IMR-90 (cell line): ENCODE results near the gene DCTN5.
A peak's percentile ranks its signal among the peaks of the same experiment; 100 is the strongest.

Experiments
- BHLHE40 ChIP-seq: fragments of 150-350 bp; IDR thresholded peaks from 2 replicates; pipeline ENCODE4 v1.6.1; 2016; ENCODE audit warnings: mild to moderate bottlenecking, low read depth, low read length
- CEBPB ChIP-seq: IDR thresholded peaks from 2 replicates; pipeline ENCODE4 v1.6.1; 2012; ENCODE audit warnings: low read depth, low read length, improper control_type of control experiment
- CHD1 ChIP-seq: IDR thresholded peaks from 2 replicates; pipeline ENCODE4 v1.6.1; 2012; ENCODE audit warnings: low read depth, low read length, improper control_type of control experiment
- FOS ChIP-seq: fragments of 150-350 bp; IDR thresholded peaks from 2 replicates; pipeline ENCODE4 v1.6.1; 2016; ENCODE audit warnings: low read depth, low read length
- NFE2L2 ChIP-seq: fragments of 150-350 bp; IDR thresholded peaks from 2 replicates; pipeline ENCODE4 v1.6.1; 2016; ENCODE audit warnings: low read depth, mild to moderate bottlenecking, low read length
- POLR2A ChIP-seq: IDR thresholded peaks from 2 replicates; pipeline ENCODE4 v1.6.1; 2012; ENCODE audit warnings: mild to moderate bottlenecking, low read depth, low read length
- RFX5 ChIP-seq: IDR thresholded peaks from 2 replicates; pipeline ENCODE4 v1.8.0; 2012; ENCODE audit warnings: low read depth, mild to moderate bottlenecking, low read length, moderate library complexity
- SMC3 ChIP-seq: fragments of 150-350 bp; IDR thresholded peaks from 2 replicates; pipeline ENCODE4 v1.6.1; 2016; ENCODE audit warnings: low read depth, mild to moderate bottlenecking, antibody characterized with exemption, low read length, moderate library complexity
- USF2 ChIP-seq: fragments of 150-350 bp; IDR thresholded peaks from 2 replicates; pipeline ENCODE4 v1.6.1; 2017; ENCODE audit warnings: mild to moderate bottlenecking, antibody characterized with exemption, low read length, low read depth
- TF ChIP-seq, protein P1 (sequence below): conservative IDR thresholded peaks from 2 replicates; pipeline ENCODE4 v1.5.1; 2012; ENCODE audit warnings: mild to moderate bottlenecking, low read depth, low read length, improper control_type of control experiment

GRCh38 chr16:23640931-23641765 lies at the start of gene DCTN5, which contains the start of gene PALB2:
- TF ChIP-seq, protein P1, sequence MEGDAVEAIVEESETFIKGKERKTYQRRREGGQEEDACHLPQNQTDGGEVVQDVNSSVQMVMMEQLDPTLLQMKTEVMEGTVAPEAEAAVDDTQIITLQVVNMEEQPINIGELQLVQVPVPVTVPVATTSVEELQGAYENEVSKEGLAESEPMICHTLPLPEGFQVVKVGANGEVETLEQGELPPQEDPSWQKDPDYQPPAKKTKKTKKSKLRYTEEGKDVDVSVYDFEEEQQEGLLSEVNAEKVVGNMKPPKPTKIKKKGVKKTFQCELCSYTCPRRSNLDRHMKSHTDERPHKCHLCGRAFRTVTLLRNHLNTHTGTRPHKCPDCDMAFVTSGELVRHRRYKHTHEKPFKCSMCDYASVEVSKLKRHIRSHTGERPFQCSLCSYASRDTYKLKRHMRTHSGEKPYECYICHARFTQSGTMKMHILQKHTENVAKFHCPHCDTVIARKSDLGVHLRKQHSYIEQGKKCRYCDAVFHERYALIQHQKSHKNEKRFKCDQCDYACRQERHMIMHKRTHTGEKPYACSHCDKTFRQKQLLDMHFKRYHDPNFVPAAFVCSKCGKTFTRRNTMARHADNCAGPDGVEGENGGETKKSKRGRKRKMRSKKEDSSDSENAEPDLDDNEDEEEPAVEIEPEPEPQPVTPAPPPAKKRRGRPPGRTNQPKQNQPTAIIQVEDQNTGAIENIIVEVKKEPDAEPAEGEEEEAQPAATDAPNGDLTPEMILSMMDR = no peak
- TF ChIP-seq USF2 (peak; percentile 88), POLR2A (peak; percentile 60), CHD1 (no peak), CEBPB (no peak), FOS (0 out of 2 replicates have a peak, but pooled peaks have one; percentile 16), BHLHE40 (peak; percentile 75; the same call in 1 of the 2 replicates), NFE2L2 (no peak), RFX5 (no peak), SMC3 (no peak)
